PFSK-1 (cell line): ENCODE results near the gene ANKFY1.

Source experiments
- FOXP2 ChIP-seq: optimal IDR thresholded peaks from 2 replicates; pipeline ENCODE3; 2011; ENCODE audit warnings: borderline replicate concordance, control low read depth, inconsistent platforms; ENCODE audit not compliant: insufficient read depth; ENCODE audit errors: extremely low read length, extremely low read depth
- POLR2AphosphoS5 ChIP-seq: IDR thresholded peaks from 2 replicates; pipeline ENCODE4 v1.6.1; 2012; ENCODE audit warnings: low read depth, mild to moderate bottlenecking, control low read depth, low read length, moderate library complexity
- REST ChIP-seq, 2 experiments: IDR thresholded peaks; 2 replicates each; pipeline versions ENCODE4 v1.6.1 to v1.8.0; 2011 to 2012; ENCODE audit warnings: low read depth in 2 of 2, low read length in 2 of 2, control low read depth in 1 of 2, inconsistent platforms in 1 of 2, mild to moderate bottlenecking in 1 of 2, moderate library complexity in 1 of 2; ENCODE audit not compliant: insufficient read depth in 1 of 2
- SIN3A ChIP-seq: IDR thresholded peaks from 2 replicates; pipeline ENCODE4 v1.6.1; 2012; ENCODE audit warnings: mild to moderate bottlenecking, low read length, moderate library complexity, borderline replicate concordance; ENCODE audit not compliant: insufficient read depth
- TAF1 ChIP-seq: IDR thresholded peaks from 2 replicates; pipeline ENCODE4 v1.6.1; 2012; ENCODE audit warnings: low read length, control low read depth, borderline replicate concordance; ENCODE audit not compliant: insufficient read depth

GRCh38 chr17:4272213-4272971 is 8.6 kb upstream of the ANKFY1 start:
- TF ChIP-seq POLR2AphosphoS5 (no peak), TAF1 (no peak), REST (IDR thresholded peaks at IDR 0.05; ENCODE audit: insufficient read depth in 1 of 2, low read depth in 2 of 2, low read length in 2 of 2) (no peak), SIN3A (no peak), FOXP2 (no peak)
